Activated CD8-positive, alpha-beta T cell treated with anti-CD3 and anti-CD28 coated beads, Interleukin-2, amount 10 ng/mL, durations not matched to agents 7 days and 5 days (primary cell): Measurements from ENCODE around the gene GSTM1. TPM values are rescaled to one million over a fixed set of nuclear protein-coding genes. Genes with fewer than 3 reads are reported as not detected.
A peak's percentile ranks its signal among the peaks of the same experiment; 100 is the strongest.
"Not testable (repeated sequence)": the region's sequence is repeated elsewhere in the genome, so short reads cannot be mapped to it uniquely, and the experiment has no call there.

Experiments used
- ATAC-seq: fragments of 150-1000 bp; cut with Tn5 transposase; one replicate; pipeline ENCODE4 v1.10.0; 2021; ENCODE audit warnings: moderate library complexity
- CTCF ChIA-PET: fragments of 350-600 bp; sonication (Branson Sonifier 250); formaldehyde crosslinking; loops from one replicate; lab custom pipeline; 2021; ENCODE audit warnings: antibody characterized with exemption; lab: Charles Lee
- POLR2A ChIA-PET: fragments of 350-600 bp; sonication (Branson Sonifier 250); formaldehyde crosslinking; loops from one replicate; lab custom pipeline; 2021; ENCODE audit warnings: antibody characterized with exemption; lab: Charles Lee
- DNase-seq: peaks from one replicate; pipeline ENCODE4 v3.0.0-alpha.2; 2020
- H3K27ac Mint-ChIP-seq: one replicate; pipeline ENCODE4 v1.8.0; 2021; ENCODE audit warnings: mild to moderate bottlenecking, mixed read lengths
- H3K27me3 Mint-ChIP-seq: one replicate; pipeline ENCODE4 v1.8.0; 2021; ENCODE audit warnings: low read depth, mixed read lengths
- H3K36me3 Mint-ChIP-seq: one replicate; pipeline ENCODE4 v1.8.0; 2021; ENCODE audit warnings: low read depth, mixed read lengths
- H3K4me1 Mint-ChIP-seq: one replicate; pipeline ENCODE4 v1.8.0; 2021; ENCODE audit warnings: low read depth, mixed read lengths
- H3K4me3 Mint-ChIP-seq: one replicate; pipeline ENCODE4 v1.8.0; 2021; ENCODE audit warnings: mild to moderate bottlenecking, mixed read lengths
- H3K9me3 Mint-ChIP-seq: one replicate; pipeline ENCODE4 v1.8.0; 2022; ENCODE audit warnings: mixed read lengths; ENCODE audit not compliant: insufficient read depth
- total RNA-seq, 2 experiments: library from RNA; stranded (reverse); gene quantifications; one replicate each; pipeline ENCODE4 v1.2.3, GENCODE V29; 2021

GSTM1 gene
- total RNA-seq, 2 experiments from 2014 or later, result 30.2 to 31.5 TPM

GRCh38 chr1:109676683-109677381 lies 10.8 kb upstream of the GSTM1 start:
- ATAC-seq, H3K27ac Mint-ChIP-seq, DNase-seq, POLR2A ChIA-PET, H3K27me3 Mint-ChIP-seq, H3K4me1 Mint-ChIP-seq, H3K36me3 Mint-ChIP-seq, H3K9me3 Mint-ChIP-seq, H3K4me3 Mint-ChIP-seq: not testable (repeated sequence)
- CTCF ChIA-PET, result interaction anchor here (1.2 kb wide), 1 partner anchor 307 kb away, joined by 4 read pairs; no protein-coding TSS in a partner anchor

DNA sequence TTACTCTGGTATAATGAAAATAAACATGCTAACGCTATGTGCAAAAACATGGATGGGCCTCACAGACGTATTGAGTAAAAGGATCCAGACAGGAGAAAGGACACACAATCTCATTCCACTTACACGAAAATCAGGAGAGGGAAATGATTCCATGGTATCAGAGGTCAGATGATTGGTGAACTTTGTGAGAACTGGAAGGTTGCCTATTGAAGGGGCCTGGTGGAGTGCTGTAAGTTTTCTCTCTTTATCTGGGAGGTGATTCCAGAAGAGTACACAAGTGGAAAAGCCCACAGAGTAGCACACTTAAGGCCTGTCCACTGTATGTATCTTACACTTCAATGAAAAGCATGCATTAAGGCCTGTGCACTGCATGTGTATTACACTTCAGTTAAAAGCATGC lies 10.2 kb upstream of the GSTM1 start:
- Mint-ChIP-seq H3K9me3 (no peaks in the 10 kb centered on the region), H3K4me3 (no peak overlapping the region), H3K36me3 (no peaks in the 10 kb centered on the region), H3K4me1 (no peaks in the 10 kb centered on the region), H3K27ac (no peak overlapping the region), H3K27me3 (no peaks in the 10 kb centered on the region)
- CTCF ChIA-PET, result interaction anchor here (1.2 kb wide), 1 partner anchor 306 kb away, joined by 4 read pairs; no protein-coding TSS in a partner anchor
- no peak for ATAC-seq
- no peak for DNase-seq
- POLR2A ChIA-PET, result no interaction called here

- H3K9me3 Mint-ChIP-seq, H3K27me3 Mint-ChIP-seq, H3K36me3 Mint-ChIP-seq, H3K4me1 Mint-ChIP-seq, H3K27ac Mint-ChIP-seq, DNase-seq, ATAC-seq, H3K4me3 Mint-ChIP-seq: not testable (repeated sequence)
- ChIA-PET CTCF (interaction anchor here (1.3 kb wide), 1 partner anchor 39 kb away, joined by 4 read pairs; no protein-coding TSS in a partner anchor), POLR2A (interaction anchor here (0.6 kb wide), 1 partner anchor 308 kb away, joined by 3 read pairs; no protein-coding TSS in a partner anchor)
Measured at GRCh38 chr1:109678637-109679036, 9.0 kb upstream of the GSTM1 start.

GRCh38 chr1:109684777-109685176 lies 2.8 kb upstream of the GSTM1 start:
- CTCF ChIA-PET, ATAC-seq, H3K27me3 Mint-ChIP-seq, DNase-seq, H3K27ac Mint-ChIP-seq, H3K4me3 Mint-ChIP-seq, H3K9me3 Mint-ChIP-seq, POLR2A ChIA-PET, H3K36me3 Mint-ChIP-seq: not testable (repeated sequence)
- H3K4me1 Mint-ChIP-seq, result peaks cover 10% of the 10 kb centered on the region

GRCh38 chr1:109685399-109685798 lies 2.2 kb upstream of the GSTM1 start:
- H3K27ac Mint-ChIP-seq, H3K9me3 Mint-ChIP-seq, DNase-seq, CTCF ChIA-PET, POLR2A ChIA-PET, ATAC-seq, H3K27me3 Mint-ChIP-seq, H3K36me3 Mint-ChIP-seq, H3K4me3 Mint-ChIP-seq: not testable (repeated sequence)
- peaks cover 10% of the 10 kb centered on the region for H3K4me1 Mint-ChIP-seq

DNA sequence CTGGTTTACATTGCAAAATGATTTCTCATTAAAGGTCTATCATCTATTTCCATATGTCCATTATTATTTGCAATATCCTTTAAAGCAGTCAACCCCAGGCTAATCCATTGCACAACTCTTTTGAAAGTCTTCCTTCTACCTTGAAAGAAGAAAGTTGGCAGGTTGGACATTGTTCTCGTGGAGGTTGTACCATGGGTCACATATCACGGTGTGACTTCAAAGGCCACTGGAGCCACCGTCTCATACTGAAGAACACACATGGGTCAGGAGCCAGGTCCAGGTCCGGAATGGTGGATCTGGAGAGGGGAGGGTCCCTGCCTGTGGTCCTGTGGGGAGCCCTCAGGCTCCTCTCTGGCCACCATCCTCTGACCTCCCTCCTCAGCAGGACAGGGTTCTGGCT lies 1.7 kb upstream of the GSTM1 start:
- ATAC-seq, H3K27me3 Mint-ChIP-seq, H3K27ac Mint-ChIP-seq, H3K4me3 Mint-ChIP-seq, DNase-seq, CTCF ChIA-PET, H3K9me3 Mint-ChIP-seq, POLR2A ChIA-PET, H3K36me3 Mint-ChIP-seq: not testable (repeated sequence)
- H3K4me1 Mint-ChIP-seq, result peaks cover 10% of the 10 kb centered on the region

GRCh38 chr1:109687109-109687508 lies 508 bp upstream of the GSTM1 start:
- Mint-ChIP-seq H3K4me3 (peak overlapping the region; percentile 85), H3K27ac (peak overlapping the region; percentile 92), H3K4me1 (peaks cover 10% of the 10 kb centered on the region)
- DNase-seq, H3K36me3 Mint-ChIP-seq, H3K27me3 Mint-ChIP-seq, H3K9me3 Mint-ChIP-seq: not testable (repeated sequence)
- ATAC-seq, result peak; percentile 18
- ChIA-PET POLR2A (interaction anchor here (1.2 to 1.4 kb wide), 3 partner anchors 19 to 138 kb away, joined by 3 to 5 read pairs (median 3); partner anchors contain the start of genes GNAI3 and GSTM2), CTCF (interaction anchor here (1.0 to 3.0 kb wide), 10 partner anchors 31 to 297 kb away, joined by 3 to 35 read pairs (median 6); partner anchors contain the start of genes AHCYL1, GNAI3 and GSTM4)

- Mint-ChIP-seq H3K4me3 (no peak overlapping the region), H3K27ac (no peak overlapping the region), H3K4me1 (peaks cover 10% of the 10 kb centered on the region), H3K9me3 (no peaks in the 10 kb centered on the region), H3K36me3 (peaks cover 4% of the 10 kb centered on the region), H3K27me3 (no peaks in the 10 kb centered on the region)
- ChIA-PET CTCF (interaction anchor here (3.0 kb wide), 1 partner anchor 50 kb away, joined by 35 read pairs; no protein-coding TSS in a partner anchor), POLR2A (no interaction called here)
- DNase-seq (no peak), ATAC-seq (no peak)
Measured at GRCh38 chr1:109689844-109690405, 2.3 kb downstream of the GSTM1 start.

DNA sequence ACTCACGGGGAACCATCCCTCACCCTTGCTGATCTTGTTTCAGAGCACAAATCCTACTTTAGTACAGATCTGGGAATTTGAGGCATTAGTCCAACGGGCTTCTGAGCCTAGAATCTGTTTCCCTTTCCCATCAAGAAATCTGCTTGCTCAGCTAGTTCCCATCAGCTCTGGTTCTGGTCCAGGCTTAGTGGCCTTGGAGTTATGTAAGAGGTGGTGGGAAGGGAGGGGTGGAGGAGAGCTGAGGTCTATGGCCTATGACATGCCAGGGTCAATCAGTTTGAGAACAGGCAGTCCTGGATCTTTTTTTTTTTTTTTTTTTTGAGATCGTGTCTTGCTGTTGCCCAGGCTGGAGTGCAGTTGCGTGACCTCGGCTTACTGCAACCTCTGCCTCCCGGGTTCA lies 4.1 kb downstream of the GSTM1 start:
- H3K27me3 Mint-ChIP-seq, result no peaks in the 10 kb centered on the region
- no peak overlapping the region for H3K4me3 Mint-ChIP-seq
- CTCF ChIA-PET, result no interaction called here
- H3K36me3 Mint-ChIP-seq, result peaks cover 4% of the 10 kb centered on the region
- H3K4me1 Mint-ChIP-seq, result peaks cover 10% of the 10 kb centered on the region
- DNase-seq (no peak), ATAC-seq (no peak)
- no peak overlapping the region for H3K27ac Mint-ChIP-seq
- POLR2A ChIA-PET, result no interaction called here
- no peaks in the 10 kb centered on the region for H3K9me3 Mint-ChIP-seq

GRCh38 chr1:109694400-109694799 lies 6.8 kb downstream of the GSTM1 start:
- H3K27ac Mint-ChIP-seq, H3K27me3 Mint-ChIP-seq, H3K4me3 Mint-ChIP-seq, DNase-seq, H3K4me1 Mint-ChIP-seq, POLR2A ChIA-PET, CTCF ChIA-PET, H3K9me3 Mint-ChIP-seq, ATAC-seq, H3K36me3 Mint-ChIP-seq: not testable (repeated sequence)

DNA sequence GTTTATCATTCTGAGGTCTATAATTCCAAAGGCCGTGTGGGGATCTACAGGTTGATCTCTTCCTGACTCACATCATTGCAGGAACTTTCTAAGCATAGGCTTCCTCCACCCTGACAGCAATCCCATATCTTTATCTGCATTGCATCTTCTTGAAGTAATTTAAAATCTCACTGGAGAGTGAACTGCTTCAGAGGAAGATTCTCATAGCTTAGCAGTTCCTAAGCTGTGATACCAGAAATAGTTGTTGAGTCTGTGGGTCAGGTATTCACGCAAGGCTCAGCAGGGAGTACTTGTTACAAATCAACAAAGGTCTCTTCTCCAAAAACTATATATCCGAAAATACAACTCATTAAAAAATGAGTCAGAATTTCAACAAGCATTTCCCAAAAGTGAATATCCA lies 7.5 kb downstream of the GSTM1 start:
- POLR2A ChIA-PET, CTCF ChIA-PET, H3K4me3 Mint-ChIP-seq, H3K27ac Mint-ChIP-seq, H3K9me3 Mint-ChIP-seq, H3K36me3 Mint-ChIP-seq, DNase-seq, H3K4me1 Mint-ChIP-seq, H3K27me3 Mint-ChIP-seq, ATAC-seq: not testable (repeated sequence)

DNA sequence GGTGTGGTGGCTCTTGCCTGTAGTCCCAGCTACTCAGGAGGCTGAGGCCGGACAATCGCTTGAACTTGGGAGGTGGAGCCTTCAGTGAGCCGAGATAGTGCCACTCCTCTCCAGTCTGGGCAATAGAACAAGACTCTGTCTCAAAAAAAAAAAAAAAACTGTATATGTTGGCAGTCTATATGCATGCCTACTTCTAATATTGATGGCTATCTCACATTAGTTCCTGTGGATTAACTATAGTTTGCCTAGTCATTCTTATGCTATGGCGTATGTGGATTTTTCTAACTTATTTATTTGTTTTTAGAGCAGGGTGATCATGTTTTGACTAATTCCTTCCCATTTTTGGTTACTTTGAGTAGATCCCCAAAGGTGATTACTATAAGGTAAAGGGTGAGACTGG lies 9.4 kb downstream of the GSTM1 start:
- ATAC-seq (no peak), DNase-seq (no peak)
- Mint-ChIP-seq H3K4me1 (no peaks in the 10 kb centered on the region), H3K27me3 (no peaks in the 10 kb centered on the region), H3K36me3 (no peaks in the 10 kb centered on the region), H3K4me3 (no peak overlapping the region), H3K27ac (no peak overlapping the region), H3K9me3 (no peaks in the 10 kb centered on the region)
- POLR2A ChIA-PET, result no interaction called here
- CTCF ChIA-PET, result no interaction called here
